PC-3 (cell line): ENCODE data around the gene RPL6. TPM values are rescaled to one million over a fixed set of nuclear protein-coding genes. Genes with fewer than 3 reads are reported as not detected.
"Not testable (repeated sequence)": the region's sequence is repeated elsewhere in the genome, so short reads cannot be mapped to it uniquely, and the experiment has no call there.

ENCODE experiments used
- ATAC-seq: fragments of 200-7000 bp; cut with Tn5 transposase; 2 replicates; pipeline ENCODE4 v1.9.1; 2020; ENCODE audit warnings: mild to moderate bottlenecking, moderate library complexity
- BruUV-seq: library from RNA; stranded (reverse); fragments of 400-500 nt; replicated peaks from 2 replicates; lab custom pipeline; 2021; lab: Mats Ljungman, UMichigan
- CTCF ChIA-PET: fragments of 300-600 bp; sonication (Branson Sonifier 250); formaldehyde crosslinking; loops from one replicate; lab custom pipeline; 2022; ENCODE audit warnings: antibody characterized with exemption; lab: Charles Lee
- POLR2A ChIA-PET: fragments of 300-600 bp; sonication (Branson Sonifier 250); formaldehyde crosslinking; loops from one replicate; lab custom pipeline; 2022; ENCODE audit warnings: antibody characterized with exemption; ENCODE audit not compliant: unreplicated experiment; lab: Charles Lee
- DNase-seq: peaks from one replicate; pipeline ENCODE4 v3.0.0-alpha.2; 2015
- H2AFZ ChIP-seq: fragments of 300-600 bp; sonication (generic); 2 replicates; pipeline ENCODE4 v1.6.0; 2016; ENCODE audit warnings: antibody characterized with exemption, low read length
- H3F3A ChIP-seq: fragments of 300-600 bp; sonication (generic); one replicate; pipeline ENCODE4 v1.6.0; 2017; ENCODE audit warnings: antibody characterized with exemption, low read length, control low read depth, mild to moderate bottlenecking; ENCODE audit not compliant: unreplicated experiment
- H3K27ac ChIP-seq: fragments of 300-600 bp; sonication (generic); 2 replicates; pipeline ENCODE4 v1.5.1; 2016; ENCODE audit warnings: mild to moderate bottlenecking, low read length
- H3K27me3 ChIP-seq: fragments of 300-600 bp; sonication (generic); 2 replicates; pipeline ENCODE4 v1.6.1; 2016; ENCODE audit warnings: low read length, mixed read lengths
- H3K36me3 ChIP-seq: fragments of 300-600 bp; sonication (generic); 2 replicates; pipeline ENCODE4 v1.6.1; 2016; ENCODE audit warnings: low read depth, mixed run types, low read length, mixed read lengths
- H3K4me1 ChIP-seq: fragments of 300-600 bp; sonication (generic); 2 replicates; pipeline ENCODE4 v1.5.1; 2016; ENCODE audit warnings: low read length; ENCODE audit not compliant: insufficient read depth
- H3K4me2 ChIP-seq: fragments of 300-600 bp; sonication (generic); 2 replicates; pipeline ENCODE4 v1.6.0; 2016; ENCODE audit warnings: low read length
- H3K4me3 ChIP-seq: fragments of 300-600 bp; sonication (generic); 2 replicates; pipeline ENCODE4 v1.5.1; 2016; ENCODE audit warnings: mild to moderate bottlenecking, low read length, mixed read lengths
- H3K79me2 ChIP-seq: fragments of 300-600 bp; sonication (generic); 2 replicates; pipeline ENCODE4 v1.6.1; 2017; ENCODE audit warnings: low read length, mixed read lengths
- H3K9ac ChIP-seq: fragments of 300-600 bp; sonication (generic); 2 replicates; pipeline ENCODE4 v1.6.0; 2016; ENCODE audit warnings: mild to moderate bottlenecking, low read length
- H3K9me2 ChIP-seq: fragments of 300-600 bp; sonication (generic); replicated peaks from 2 replicates; pipeline ENCODE4 v1.6.1; 2016; ENCODE audit warnings: mixed run types, low read length, mixed read lengths
- H3K9me3 ChIP-seq: fragments of 300-600 bp; sonication (generic); 2 replicates; pipeline ENCODE4 v1.6.1; 2016; ENCODE audit warnings: low read length, mixed read lengths
- H4K20me1 ChIP-seq: fragments of 300-600 bp; sonication (generic); 2 replicates; pipeline ENCODE4 v1.6.1; 2016; ENCODE audit warnings: low read length, mixed read lengths
- EZH2 ChIP-seq: fragments of 300-600 bp; sonication (generic); IDR thresholded peaks from one replicate; pipeline ENCODE4 v1.6.1; 2017; ENCODE audit warnings: antibody characterized with exemption, mild to moderate bottlenecking, low read length; ENCODE audit not compliant: unreplicated experiment
- EZH2phosphoT487 ChIP-seq: fragments of 300-600 bp; sonication (generic); IDR thresholded peaks from 2 replicates; pipeline ENCODE4 v1.6.1; 2018; ENCODE audit warnings: mild to moderate bottlenecking, antibody characterized with exemption, low read length, borderline replicate concordance
- intact Hi-C: fragments of 100-400 bp; cut with micrococcal nuclease; formaldehyde crosslinking; loops from 2 replicates; pipeline ENCODE4 v1.9.0; 2023
- total RNA-seq: library from RNA; depleted of rRNA; stranded (reverse); fragments of >200 nt; gene quantifications from 2 replicates; pipeline ENCODE4 v1.2.3, GENCODE V29; 2014
- TF ChIP-seq, protein P1 (sequence below): fragments of 300-600 bp; sonication (generic); conservative IDR thresholded peaks from 2 replicates; pipeline ENCODE4 v1.5.1; 2017; ENCODE audit warnings: antibody characterized with exemption, low read depth, mild to moderate bottlenecking, low read length

The RPL6 gene
- total RNA-seq, 1 experiment from 2014 or later: 1,509 TPM

DNA sequence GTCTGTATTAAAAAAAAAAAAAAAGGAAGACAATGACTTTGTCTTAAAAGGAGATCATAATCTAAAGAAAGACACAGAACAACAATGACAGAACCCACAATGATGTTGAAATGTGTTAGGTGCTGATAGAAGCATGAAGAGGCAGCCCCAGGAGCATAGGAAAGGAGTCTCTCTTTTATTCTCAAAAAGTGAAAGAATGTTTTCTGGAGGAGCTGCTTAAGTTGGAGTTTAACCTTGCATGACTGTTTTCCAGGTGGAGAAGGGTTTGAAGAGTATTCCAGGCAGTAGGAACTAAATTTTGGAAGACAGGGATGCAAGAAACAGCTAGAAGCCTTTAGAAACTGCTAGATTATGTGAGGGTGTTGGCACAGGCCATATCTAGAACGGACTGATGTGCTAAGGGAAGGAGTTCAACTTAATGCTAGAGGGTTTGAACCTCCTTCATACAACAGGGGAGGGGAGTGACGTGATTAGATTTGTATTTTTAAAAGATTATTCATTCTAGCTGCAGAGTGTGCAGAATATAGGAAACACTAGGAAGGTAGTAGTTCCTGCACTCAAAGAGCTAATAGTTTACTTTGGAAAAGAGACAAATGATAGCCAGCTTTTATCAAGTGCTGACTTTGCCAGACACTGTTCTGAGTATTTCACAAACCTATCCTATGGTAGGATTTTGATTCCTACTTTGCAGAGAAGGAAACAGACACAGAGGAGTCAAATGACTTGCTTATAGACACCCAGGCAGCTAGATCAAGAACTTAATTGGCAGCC, 4.6 kb upstream of the RPL6 start:
- Histone ChIP-seq H3K4me1 (peaks cover 3% of the 10 kb centered on the region; the same call in 1 of the 2 replicates), H3K9me2 (no peaks in the 10 kb centered on the region), H3K4me2 (no peak overlapping the region), H3K9ac (no peak overlapping the region), H2AFZ (no peak overlapping the region), H3K9me3 (no peaks in the 10 kb centered on the region), H3K27ac (no peak overlapping the region), H4K20me1 (no peaks in the 10 kb centered on the region), H3K36me3 (no peaks in the 10 kb centered on the region), H3F3A (peaks cover 6% of the 10 kb centered on the region), H3K79me2 (peaks cover 12% of the 10 kb centered on the region), H3K27me3 (no peaks in the 10 kb centered on the region), H3K4me3 (no peak overlapping the region)
- ATAC-seq (no peak), DNase-seq (no peak)
- TF ChIP-seq EZH2phosphoT487 (no peak), EZH2 (no peak)
- TF ChIP-seq, protein P1, sequence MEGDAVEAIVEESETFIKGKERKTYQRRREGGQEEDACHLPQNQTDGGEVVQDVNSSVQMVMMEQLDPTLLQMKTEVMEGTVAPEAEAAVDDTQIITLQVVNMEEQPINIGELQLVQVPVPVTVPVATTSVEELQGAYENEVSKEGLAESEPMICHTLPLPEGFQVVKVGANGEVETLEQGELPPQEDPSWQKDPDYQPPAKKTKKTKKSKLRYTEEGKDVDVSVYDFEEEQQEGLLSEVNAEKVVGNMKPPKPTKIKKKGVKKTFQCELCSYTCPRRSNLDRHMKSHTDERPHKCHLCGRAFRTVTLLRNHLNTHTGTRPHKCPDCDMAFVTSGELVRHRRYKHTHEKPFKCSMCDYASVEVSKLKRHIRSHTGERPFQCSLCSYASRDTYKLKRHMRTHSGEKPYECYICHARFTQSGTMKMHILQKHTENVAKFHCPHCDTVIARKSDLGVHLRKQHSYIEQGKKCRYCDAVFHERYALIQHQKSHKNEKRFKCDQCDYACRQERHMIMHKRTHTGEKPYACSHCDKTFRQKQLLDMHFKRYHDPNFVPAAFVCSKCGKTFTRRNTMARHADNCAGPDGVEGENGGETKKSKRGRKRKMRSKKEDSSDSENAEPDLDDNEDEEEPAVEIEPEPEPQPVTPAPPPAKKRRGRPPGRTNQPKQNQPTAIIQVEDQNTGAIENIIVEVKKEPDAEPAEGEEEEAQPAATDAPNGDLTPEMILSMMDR: no peak
- intact Hi-C loops: loop anchor here (5.0 kb wide), 1 partner anchor 217 kb away; no protein-coding TSS in a partner anchor
- no TSS peak for BruUV-seq
- ChIA-PET CTCF (no interaction called here), POLR2A (no interaction called here)

DNA sequence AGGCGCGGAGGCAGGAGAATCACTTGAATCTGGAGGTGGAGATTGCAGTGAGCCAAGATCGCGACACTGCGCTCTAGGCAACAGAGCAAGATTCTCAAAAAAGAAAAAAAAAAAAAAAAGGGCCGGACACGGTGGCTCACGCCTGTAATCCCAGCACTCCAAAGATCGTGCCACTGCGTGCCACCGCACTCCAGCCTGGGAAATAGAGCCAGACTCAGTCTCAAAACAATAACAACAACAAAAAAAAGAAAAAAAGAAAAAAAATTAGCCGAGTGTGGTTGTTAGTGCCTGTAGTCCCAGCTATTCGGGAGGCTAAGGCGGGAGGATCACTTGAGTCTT, 470 bp upstream of the RPL6 start:
- TF ChIP-seq EZH2phosphoT487 (no peak), EZH2 (no peak)
- TF ChIP-seq, protein P1: no peak
- Histone ChIP-seq H3K9me2 (no peaks in the 10 kb centered on the region), H3K27ac (no peak overlapping the region), H3K4me2 (0 out of 2 replicates have a peak overlapping the region, but pooled peaks have one; percentile 11), H3K27me3 (no peaks in the 10 kb centered on the region), H3K79me2 (peaks cover 36% of the 10 kb centered on the region), H3F3A (peaks cover 18% of the 10 kb centered on the region), H3K4me1 (peaks cover 15% of the 10 kb centered on the region), H3K36me3 (peaks cover 37% of the 10 kb centered on the region), H2AFZ (peak overlapping the region; percentile 65), H4K20me1 (peaks cover 36% of the 10 kb centered on the region), H3K4me3 (peak overlapping the region; percentile 83; the same call in 1 of the 2 replicates), H3K9ac (no peak overlapping the region), H3K9me3 (no peaks in the 10 kb centered on the region)
- no peak for DNase-seq
- ATAC-seq: no peak
- POLR2A ChIA-PET: interaction anchor here (0.6 kb wide), 1 partner anchor 175 kb away, joined by 3 read pairs; no protein-coding TSS in a partner anchor
- CTCF ChIA-PET: interaction anchor here (0.6 kb wide), 1 partner anchor 337 kb away, joined by 3 read pairs; no protein-coding TSS in a partner anchor
- no TSS peak for BruUV-seq
- intact Hi-C loops: loop anchor here (5.0 kb wide), 1 partner anchor 213 kb away; no protein-coding TSS in a partner anchor

DNA sequence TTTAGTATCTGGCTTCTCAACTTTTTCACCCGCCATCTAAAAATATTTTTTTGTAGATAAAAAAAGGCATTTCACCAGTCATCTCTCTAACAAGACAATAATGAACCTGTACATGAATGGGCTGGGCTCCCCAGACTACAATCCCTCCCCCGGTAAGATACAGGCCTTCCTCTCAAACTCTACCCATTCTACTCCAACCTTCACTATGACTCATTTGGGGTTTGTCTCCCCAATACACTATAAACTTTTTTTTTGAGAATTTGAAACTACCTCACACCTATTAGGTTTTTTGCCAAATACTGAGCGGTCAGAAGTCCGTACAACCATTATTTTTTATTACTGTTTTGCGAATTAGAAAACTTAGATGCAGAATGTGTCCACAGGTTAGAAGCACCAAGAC, 784 bp downstream of the RPL6 start:
- Histone ChIP-seq H4K20me1 (peaks cover 45% of the 10 kb centered on the region), H3K4me1 (peaks cover 15% of the 10 kb centered on the region), H3F3A (peaks cover 30% of the 10 kb centered on the region), H2AFZ (0 out of 2 replicates have a peak overlapping the region, but pooled peaks have one; percentile 65), H3K36me3 (peaks cover 45% of the 10 kb centered on the region), H3K79me2 (peaks cover 36% of the 10 kb centered on the region), H3K9ac (peak overlapping the region; percentile 95), H3K27ac (peak overlapping the region; percentile 65), H3K4me2 (peak overlapping the region; percentile 84), H3K27me3 (no peaks in the 10 kb centered on the region), H3K9me2 (no peaks in the 10 kb centered on the region), H3K9me3 (no peaks in the 10 kb centered on the region), H3K4me3 (peak overlapping the region; percentile 83)
- ChIA-PET CTCF (no interaction called here), POLR2A (no interaction called here)
- no peak for TF ChIP-seq EZH2phosphoT487
- TF ChIP-seq, protein P1: no peak
- no peak for TF ChIP-seq EZH2
- DNase-seq (no peak), ATAC-seq (no peak)
- intact Hi-C loops: no loop called here
- no TSS peak for BruUV-seq

DNA sequence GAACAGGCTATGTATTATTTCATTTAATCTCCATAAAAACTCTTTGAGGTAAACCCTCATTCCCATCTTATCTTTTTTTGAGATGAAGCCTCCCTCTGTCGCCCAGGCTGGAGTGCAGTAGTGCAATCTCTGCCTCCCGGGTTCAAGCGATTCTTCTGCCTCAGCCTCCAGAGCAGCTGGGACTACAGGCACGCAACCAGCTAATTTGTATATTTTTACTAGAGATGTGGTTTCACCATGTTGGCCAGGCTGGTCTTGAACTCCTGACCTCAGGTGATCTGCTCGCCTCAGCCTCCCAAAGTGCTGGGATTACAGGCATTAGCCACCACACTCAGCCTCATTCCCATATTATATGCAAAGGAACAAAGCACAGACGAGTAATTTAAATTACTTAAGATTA, 1.7 kb downstream of the RPL6 start:
- POLR2A ChIA-PET: not testable (repeated sequence)
- peaks cover 15% of the 10 kb centered on the region for H3K4me1 ChIP-seq
- H3K4me3 ChIP-seq: peak overlapping the region; percentile 83

More for the DNA sequence above, 1.7 kb downstream of the RPL6 start:
- peaks cover 45% of the 10 kb centered on the region for H3K36me3 ChIP-seq
- H3K9me2 ChIP-seq, H3K27ac ChIP-seq, ATAC-seq, DNase-seq, CTCF ChIA-PET, H3K9me3 ChIP-seq, intact Hi-C loops, H3K27me3 ChIP-seq, BruUV-seq, H2AFZ ChIP-seq: not testable (repeated sequence)
- H4K20me1 ChIP-seq: peaks cover 45% of the 10 kb centered on the region
- H3K4me2 ChIP-seq: peak overlapping the region; percentile 84
- H3K79me2 ChIP-seq: peaks cover 36% of the 10 kb centered on the region
- peak overlapping the region; percentile 95 for H3K9ac ChIP-seq
- peaks cover 34% of the 10 kb centered on the region for H3F3A ChIP-seq
